H1 (cell line): Measurements from ENCODE around the gene ESPNL. TPM values are rescaled to one million over a fixed set of nuclear protein-coding genes. Genes with fewer than 3 reads are reported as not detected.

Source experiments
- CTCF ChIA-PET: fragments of 300-600 bp; sonication (Branson Sonifier 250); formaldehyde crosslinking; loops from one replicate; lab custom pipeline; 2021; ENCODE audit not compliant: partially characterized antibody; lab: Charles Lee
- POLR2A ChIA-PET: fragments of 300-600 bp; sonication (Branson Sonifier 250); formaldehyde crosslinking; loops from one replicate; lab custom pipeline; 2021; ENCODE audit warnings: inconsistent platforms; ENCODE audit not compliant: partially characterized antibody; lab: Charles Lee
- DNase-seq, 2 experiments: peaks; one replicate each; pipeline versions ENCODE4 v3.0.0 to v3.0.0-alpha.2; 2010 to 2022; ENCODE audit warnings: low spot score in 2 of 2, low read depth in 1 of 2, mixed read lengths in 1 of 2
- FAIRE-seq: peaks from 2 replicates; lab custom pipeline; 2011; peaks lifted over from hg19 to GRCh38; lab: Jason Lieb, UNC
- H2AFZ ChIP-seq: 2 replicates; pipeline ENCODE4 v1.8.1; 2012; ENCODE audit warnings: low read length, inconsistent platforms
- H2AK5ac ChIP-seq: 2 replicates; pipeline ENCODE4 v1.6.1; 2013; ENCODE audit warnings: low read depth, low read length
- H2BK120ac ChIP-seq: replicated peaks from 2 replicates; pipeline ENCODE3; 2013; ENCODE audit warnings: low read depth, low read length, inconsistent platforms
- H2BK12ac ChIP-seq: 2 replicates; pipeline ENCODE4 v1.6.1; 2013; ENCODE audit warnings: low read depth, low read length
- H2BK15ac ChIP-seq: 2 replicates; pipeline ENCODE4 v1.6.1; 2013; ENCODE audit warnings: low read length
- H2BK20ac ChIP-seq: 2 replicates; pipeline ENCODE4 v1.6.1; 2013; ENCODE audit warnings: low read length
- H2BK5ac ChIP-seq: 2 replicates; pipeline ENCODE4 v1.6.1; 2013; ENCODE audit warnings: low read depth, low read length
- H3K14ac ChIP-seq: 2 replicates; pipeline ENCODE4 v1.6.1; 2013; ENCODE audit warnings: inconsistent platforms; ENCODE audit not compliant: insufficient read length
- H3K18ac ChIP-seq: 2 replicates; pipeline ENCODE4 v1.6.1; 2013; ENCODE audit warnings: low read length; ENCODE audit errors: extremely low read depth
- H3K23ac ChIP-seq: 2 replicates; pipeline ENCODE4 v1.6.1; 2013; ENCODE audit warnings: inconsistent platforms; ENCODE audit not compliant: insufficient read length
- H3K23me2 ChIP-seq: 2 replicates; pipeline ENCODE4 v1.6.1; 2013; ENCODE audit warnings: low read depth, low read length
- H3K27ac ChIP-seq: 2 replicates; pipeline ENCODE4 v1.6.1; 2011; ENCODE audit warnings: low read depth, low read length, inconsistent platforms
- H3K27me3 ChIP-seq, 4 experiments: replicated peaks in 1 of 4; 1 replicate in 1 of 4; 2 replicates in 3 of 4; pipeline versions ENCODE4 v1.6.1 to v1.8.1; 2011 to 2013; ENCODE audit warnings: low read length in 3 of 4, mild to moderate bottlenecking in 3 of 4, inconsistent platforms in 2 of 4, mixed read lengths in 2 of 4, moderate library complexity in 1 of 4; ENCODE audit not compliant: control insufficient read depth in 3 of 4, insufficient read depth in 3 of 4; ENCODE audit errors: extremely low read depth in 1 of 4
- H3K36me3 ChIP-seq, 4 experiments: 2 replicates each; pipeline versions ENCODE4 v1.6.1 to v1.8.1; 2011 to 2013; ENCODE audit warnings: mild to moderate bottlenecking in 4 of 4, low read length in 3 of 4, moderate library complexity in 2 of 4, control low read depth in 1 of 4, inconsistent platforms in 1 of 4; ENCODE audit not compliant: insufficient read depth in 4 of 4, control insufficient read depth in 2 of 4
- H3K4ac ChIP-seq: replicated peaks from 2 replicates; pipeline ENCODE3; 2013; ENCODE audit warnings: low read length, low read depth, mixed read lengths, inconsistent platforms; ENCODE audit not compliant: insufficient read length
- H3K4me1 ChIP-seq, 4 experiments: replicated peaks in 1 of 4; 1 replicate in 1 of 4; 2 replicates in 3 of 4; pipeline versions ENCODE4 v1.6.1 to v1.8.1; 2011 to 2013; ENCODE audit warnings: low read length in 3 of 4, inconsistent platforms in 2 of 4, mixed read lengths in 1 of 4; ENCODE audit not compliant: insufficient read depth in 4 of 4, control insufficient read depth in 3 of 4
- H3K4me2 ChIP-seq, 2 experiments: 2 replicates each; pipeline versions ENCODE4 v1.6.1 to v1.8.1; 2011 to 2013; ENCODE audit warnings: low read depth in 2 of 2, low read length in 2 of 2, control low read depth in 1 of 2, inconsistent platforms in 1 of 2, mild to moderate bottlenecking in 1 of 2; ENCODE audit not compliant: insufficient read depth in 1 of 2
- H3K4me3 ChIP-seq, 4 experiments: fragments of 200-600, 300-600 bp in 1 of 4; sonication (generic), shearing (Covaris generic), sonication (Bioruptor Twin) in 1 of 4; 2 replicates each; pipeline versions ENCODE4 v1.5.1 to v1.8.1; 2011 to 2016; ENCODE audit warnings: low read length in 4 of 4, low read depth in 3 of 4, control low read depth in 2 of 4, inconsistent platforms in 2 of 4, mild to moderate bottlenecking in 2 of 4, mixed read lengths in 1 of 4, moderate library complexity in 1 of 4; ENCODE audit not compliant: insufficient read depth in 2 of 4; ENCODE audit errors: extremely low read depth in 1 of 4
- H3K56ac ChIP-seq: replicated peaks from 2 replicates; pipeline ENCODE3; 2013; ENCODE audit warnings: low read depth, mild to moderate bottlenecking, mixed read lengths, low read length, inconsistent platforms; ENCODE audit not compliant: insufficient read length
- H3K79me1 ChIP-seq: 2 replicates; pipeline ENCODE4 v1.6.1; 2013; ENCODE audit warnings: low read depth, low read length, control low read depth
- H3K79me2 ChIP-seq, 2 experiments: 2 replicates each; pipeline versions ENCODE4 v1.6.1 to v1.8.1; 2012 to 2013; ENCODE audit warnings: low read length in 2 of 2, mild to moderate bottlenecking in 2 of 2, inconsistent platforms in 1 of 2; ENCODE audit not compliant: insufficient read depth in 2 of 2, control insufficient read depth in 1 of 2
- H3K9ac ChIP-seq, 4 experiments: replicated peaks in 1 of 4; 1 replicate in 1 of 4; 2 replicates in 3 of 4; pipeline versions ENCODE4 v1.6.1 to v1.8.1; 2011 to 2013; ENCODE audit warnings: low read depth in 3 of 4, low read length in 3 of 4, control low read depth in 2 of 4, mild to moderate bottlenecking in 2 of 4, moderate library complexity in 2 of 4, inconsistent platforms in 1 of 4; ENCODE audit errors: extremely low read depth in 1 of 4
- H3K9me3 ChIP-seq, 2 experiments: 2 replicates each; pipeline versions ENCODE4 v1.6.1 to v1.8.1; 2012 to 2013; ENCODE audit warnings: mild to moderate bottlenecking in 2 of 2, moderate library complexity in 2 of 2, control low read depth in 1 of 2, inconsistent platforms in 1 of 2, low read depth in 1 of 2, low read length in 1 of 2, mixed read lengths in 1 of 2; ENCODE audit not compliant: insufficient read depth in 2 of 2
- H4K20me1 ChIP-seq, 2 experiments: replicated peaks in 1 of 2; 2 replicates each; pipeline versions ENCODE3 to v1.8.1; 2011 to 2013; ENCODE audit warnings: inconsistent platforms in 2 of 2, low read length in 2 of 2, mild to moderate bottlenecking in 1 of 2; ENCODE audit not compliant: insufficient read depth in 2 of 2, control insufficient read depth in 1 of 2
- H4K5ac ChIP-seq: 2 replicates; pipeline ENCODE4 v1.6.1; 2013; ENCODE audit warnings: low read length, low read depth, mixed read lengths, inconsistent platforms; ENCODE audit not compliant: insufficient read length
- H4K8ac ChIP-seq: 2 replicates; pipeline ENCODE4 v1.8.0; 2013; ENCODE audit warnings: mild to moderate bottlenecking, moderate library complexity, low read length, inconsistent platforms; ENCODE audit not compliant: insufficient read depth; ENCODE audit errors: extremely low read depth
- H4K91ac ChIP-seq: replicated peaks from 2 replicates; pipeline ENCODE3; 2013; ENCODE audit warnings: low read length, mixed read lengths, inconsistent platforms; ENCODE audit not compliant: insufficient read length
- ASH2L ChIP-seq: fragments of 200-600, 300-600 bp; sonication (generic); IDR thresholded peaks from one replicate; pipeline ENCODE4 v1.7.1; 2017; ENCODE audit warnings: low read length
- BCL11A ChIP-seq, 2 experiments: IDR thresholded peaks; one replicate each; pipeline ENCODE4 v1.6.1; 2011; ENCODE audit warnings: low read depth in 2 of 2, low read length in 2 of 2, mild to moderate bottlenecking in 2 of 2
- CBX8 ChIP-seq: fragments of 300-800, 300-1000 bp; sonication (generic); IDR thresholded peaks from 2 replicates; pipeline ENCODE4 v1.7.1; 2016; ENCODE audit warnings: low read depth, low read length, borderline replicate concordance
- CTCF ChIP-seq, 3 experiments: IDR thresholded peaks; 1 replicate in 2 of 3; 2 replicates in 1 of 3; pipeline versions ENCODE4 v1.5.1 to v1.6.1; 2011; ENCODE audit warnings: low read length in 3 of 3, mild to moderate bottlenecking in 3 of 3, inconsistent platforms in 2 of 3, low read depth in 1 of 3, moderate library complexity in 1 of 3; ENCODE audit not compliant: insufficient read depth in 1 of 3; ENCODE audit errors: control extremely low read depth in 1 of 3
- PHF8 ChIP-seq: fragments of 200-600 bp; sonication (generic); conservative IDR thresholded peaks from 2 replicates; pipeline ENCODE4 v1.7.1; 2012; ENCODE audit warnings: low read depth, mild to moderate bottlenecking, inconsistent platforms, low read length, moderate library complexity
- SRF ChIP-seq: IDR thresholded peaks from 2 replicates; pipeline ENCODE4 v1.6.1; 2011; ENCODE audit warnings: mild to moderate bottlenecking, low read depth, low read length, moderate library complexity
- WGBS, 2 experiments: shearing (Covaris generic) in 1 of 2; methylation state at CpG; one replicate each; pipeline versions ENCODE4 v1.1.6 to v1.1.7; 2013 to 2015; ENCODE audit warnings: low lambda C conversion rate in 2 of 2, mixed read lengths in 2 of 2, inconsistent platforms in 1 of 2, low coverage in 1 of 2, missing lambda C conversion rate in 1 of 2; ENCODE audit not compliant: insufficient replicate concordance in 2 of 2, insufficient coverage in 1 of 2, insufficient read length in 1 of 2; ENCODE audit errors: extremely low coverage in 1 of 2, missing lambda C conversion rate in 1 of 2; 5-methylcytosine and 5-hydroxymethylcytosine counted together
- polyA plus RNA-seq, 7 experiments: library from polyadenylated mRNA; depleted of rRNA in 3 of 7; stranded (reverse) in 5 of 7; unstranded in 2 of 7; fragments of >200 nt in 5 of 7; fragments of 200-250 nt in 2 of 7; gene quantifications; 1 replicate in 5 of 7; 2 replicates in 1 of 7; 4 replicates in 1 of 7; pipeline versions ENCODE4 v1.2.1 to v1.2.3, GENCODE V29; 2011 to 2013; ENCODE audit warnings: missing spikeins in 2 of 7, mixed read lengths in 2 of 7
- total RNA-seq: library from RNA; stranded (reverse); fragmentation: NEBNext Ultra II Directional; extraction: Animal tissue kit (Norgen Biotek cat#: 25700); gene quantifications from 2 replicates; pipeline ENCODE4 v1.2.1, GENCODE V29; 2021

The ESPNL gene
- total and polyA plus RNA-seq, 2 of the 8 experiments (the other 6 are each of a cell fraction or from before 2014, with no cell fraction given), result 0.68 to 1.3 TPM

DNA sequence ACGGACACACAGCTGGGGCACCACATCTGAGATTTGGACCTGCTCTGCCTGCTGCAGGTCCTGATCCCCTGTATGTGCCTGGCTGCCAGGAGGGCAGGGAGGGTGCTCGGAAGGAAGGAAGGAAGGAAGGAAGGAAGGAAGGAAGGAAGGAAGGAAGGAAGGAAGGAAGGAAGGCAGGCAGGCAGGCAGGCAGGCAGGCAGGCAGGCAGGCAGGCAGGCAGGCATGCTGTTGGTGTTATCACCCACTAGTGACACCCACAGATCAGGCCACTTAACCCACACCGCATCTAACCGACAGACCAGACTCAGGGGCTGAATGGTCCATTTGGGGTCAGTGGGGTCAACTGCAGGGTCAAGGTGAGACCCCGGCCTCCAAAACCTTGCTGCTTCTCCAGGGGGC is 44.1 kb downstream of the ESPNL start:
- Histone ChIP-seq H2BK20ac (no peak overlapping the region), H3K56ac (no peak overlapping the region), H3K4me2 (no peak overlapping the region), H3K23me2 (no peaks in the 10 kb centered on the region), H2BK5ac (no peak overlapping the region), H3K18ac (no peak overlapping the region), H3K79me2 (no peaks in the 10 kb centered on the region), H3K9ac (no peak overlapping the region), H3K4me3 (no peak overlapping the region), H3K4ac (no peak overlapping the region), H3K23ac (no peak overlapping the region), H2BK12ac (no peak overlapping the region), H2AFZ (no peak overlapping the region), H4K20me1 (no peaks in the 10 kb centered on the region), H3K14ac (no peak overlapping the region), H3K4me1 (no peaks in the 10 kb centered on the region), H3K36me3 (no peaks in the 10 kb centered on the region; a peak in 1 of 8 replicates), H3K9me3 (no peaks in the 10 kb centered on the region), H2BK120ac (no peak overlapping the region), H4K5ac (no peak overlapping the region), H3K79me1 (no peaks in the 10 kb centered on the region), H3K27me3 (no peaks in the 10 kb centered on the region), H2AK5ac (no peak overlapping the region), H4K91ac (no peak overlapping the region), H3K27ac (no peak overlapping the region), H2BK15ac (no peak overlapping the region), H4K8ac (no peak overlapping the region)
- TF ChIP-seq PHF8 (no peak), BCL11A (IDR thresholded peaks at IDR 0.05; ENCODE audit: low read depth in 2 of 2, low read length in 2 of 2) (no peak), ASH2L (no peak), SRF (no peak), CBX8 (no peak), CTCF (IDR thresholded peaks at IDR 0.05; ENCODE audit: control extremely low read depth in 1 of 3, insufficient read depth in 1 of 3, low read depth in 1 of 3, low read length in 3 of 3) (no peak)
- FAIRE-seq (no peak), DNase-seq (no peak)
- 97% methylated on average over 5 of the region's 5 CpGs; no CpG with 5 or more reads in 1 of the 2 experiments for WGBS, 2 experiments
- CTCF ChIA-PET, result interaction anchor here (7.1 kb wide), 1 partner anchor 9 kb away, joined by 72 read pairs; no protein-coding TSS in a partner anchor
- POLR2A ChIA-PET, result no interaction called here
